ENCODE data around the gene FKBP6. TPM values are rescaled to one million over a fixed set of nuclear protein-coding genes. Genes with fewer than 3 reads are reported as not detected.
"Not testable (repeated sequence)": the region's sequence is repeated elsewhere in the genome, so short reads cannot be mapped to it uniquely, and the experiment has no call there.

Gene FKBP6
- polyA plus RNA-seq, 1 experiment = not detected

DNA sequence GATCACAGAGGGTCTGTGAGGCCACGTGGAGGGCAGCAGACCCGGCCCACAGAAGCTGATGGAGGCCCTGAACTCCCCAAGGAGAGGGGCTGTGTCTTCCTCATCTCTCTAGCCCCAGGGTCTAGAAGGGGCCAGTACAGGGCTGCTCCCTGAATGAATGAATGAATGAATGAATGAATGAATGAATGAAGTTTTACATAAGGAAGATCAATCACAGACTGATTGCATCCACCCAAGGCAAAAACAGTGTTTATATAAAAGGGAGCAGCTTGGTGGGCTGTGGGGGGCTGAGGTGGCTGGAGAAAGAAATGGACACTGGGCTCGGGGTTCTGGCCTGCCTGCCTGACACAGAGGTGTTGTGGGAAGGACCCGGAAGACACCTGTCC, 14.4 kb upstream of the FKBP6 start:
- POLR2A ChIA-PET = no interaction called here
- TF ChIP-seq, protein P1, sequence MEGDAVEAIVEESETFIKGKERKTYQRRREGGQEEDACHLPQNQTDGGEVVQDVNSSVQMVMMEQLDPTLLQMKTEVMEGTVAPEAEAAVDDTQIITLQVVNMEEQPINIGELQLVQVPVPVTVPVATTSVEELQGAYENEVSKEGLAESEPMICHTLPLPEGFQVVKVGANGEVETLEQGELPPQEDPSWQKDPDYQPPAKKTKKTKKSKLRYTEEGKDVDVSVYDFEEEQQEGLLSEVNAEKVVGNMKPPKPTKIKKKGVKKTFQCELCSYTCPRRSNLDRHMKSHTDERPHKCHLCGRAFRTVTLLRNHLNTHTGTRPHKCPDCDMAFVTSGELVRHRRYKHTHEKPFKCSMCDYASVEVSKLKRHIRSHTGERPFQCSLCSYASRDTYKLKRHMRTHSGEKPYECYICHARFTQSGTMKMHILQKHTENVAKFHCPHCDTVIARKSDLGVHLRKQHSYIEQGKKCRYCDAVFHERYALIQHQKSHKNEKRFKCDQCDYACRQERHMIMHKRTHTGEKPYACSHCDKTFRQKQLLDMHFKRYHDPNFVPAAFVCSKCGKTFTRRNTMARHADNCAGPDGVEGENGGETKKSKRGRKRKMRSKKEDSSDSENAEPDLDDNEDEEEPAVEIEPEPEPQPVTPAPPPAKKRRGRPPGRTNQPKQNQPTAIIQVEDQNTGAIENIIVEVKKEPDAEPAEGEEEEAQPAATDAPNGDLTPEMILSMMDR (IDR thresholded peaks at IDR 0.05; ENCODE audit: insufficient read depth, low read depth, low read length) = no peak
- Histone ChIP-seq H3K27me3 (ENCODE audit: control insufficient read depth, insufficient read depth, low read length) (no peaks in the 10 kb centered on the region), H3K4me3 (ENCODE audit: low read depth, low read length) (no peak overlapping the region), H3K36me3 (ENCODE audit: control insufficient read depth, insufficient read depth, low read length) (no peaks in the 10 kb centered on the region)
- CTCF ChIA-PET = interaction anchor here (0.6 to 0.9 kb wide), 2 partner anchors 11 to 123 kb away, joined by 3 to 4 read pairs; no protein-coding TSS in a partner anchor
- DNase-seq (ENCODE audit: low read depth) = no peak

DNA sequence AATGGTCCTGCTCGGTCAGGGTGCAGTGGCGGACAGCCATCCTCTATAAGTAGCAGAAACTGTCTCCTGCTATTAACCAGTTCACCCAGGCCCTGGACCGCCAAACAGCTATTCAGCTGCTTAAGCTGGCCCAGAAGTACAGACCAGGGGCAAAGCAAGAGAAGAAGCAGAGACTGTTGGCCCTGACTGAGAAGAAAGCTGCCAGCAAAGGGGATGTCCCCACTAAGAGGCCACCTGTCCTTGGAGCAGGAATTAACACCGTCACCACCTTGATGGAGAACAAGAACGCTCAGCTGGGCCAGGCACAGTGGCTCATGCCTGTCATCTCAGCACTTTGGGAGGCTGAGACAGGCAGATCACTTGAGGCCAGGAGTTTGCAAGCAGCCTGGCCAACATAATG, 13.7 kb upstream of the FKBP6 start:
- no peak for DNase-seq (ENCODE audit: low read depth)
- TF ChIP-seq, protein P1 (IDR thresholded peaks at IDR 0.05; ENCODE audit: insufficient read depth, low read depth, low read length) = no peak
- H3K27me3 ChIP-seq (ENCODE audit: control insufficient read depth, insufficient read depth, low read length) = no peaks in the 10 kb centered on the region
- CTCF ChIA-PET = interaction anchor here (0.9 to 1.5 kb wide), 2 partner anchors 37 to 122 kb away, joined by 3 to 4 read pairs; no protein-coding TSS in a partner anchor
- no peaks in the 10 kb centered on the region for H3K36me3 ChIP-seq (ENCODE audit: control insufficient read depth, insufficient read depth, low read length)
- H3K4me3 ChIP-seq (ENCODE audit: low read depth, low read length) = no peak overlapping the region
- POLR2A ChIA-PET = no interaction called here

- CTCF ChIA-PET = interaction anchor here (1.5 kb wide), 1 partner anchor 26 kb away, joined by 6 read pairs; no protein-coding TSS in a partner anchor
- no peak for DNase-seq (ENCODE audit: low read depth)
- Histone ChIP-seq H3K4me3 (ENCODE audit: low read depth, low read length) (no peak overlapping the region), H3K27me3 (ENCODE audit: control insufficient read depth, insufficient read depth, low read length) (no peaks in the 10 kb centered on the region; the same call in 1 of the 2 replicates), H3K36me3 (ENCODE audit: control insufficient read depth, insufficient read depth, low read length) (no peaks in the 10 kb centered on the region)
- POLR2A ChIA-PET = no interaction called here
- TF ChIP-seq, protein P1 (IDR thresholded peaks at IDR 0.05; ENCODE audit: insufficient read depth, low read depth, low read length) = no peak
These were observed 11.4 kb upstream of the FKBP6 start for GRCh38 chr7:73316521-73316920.

DNA sequence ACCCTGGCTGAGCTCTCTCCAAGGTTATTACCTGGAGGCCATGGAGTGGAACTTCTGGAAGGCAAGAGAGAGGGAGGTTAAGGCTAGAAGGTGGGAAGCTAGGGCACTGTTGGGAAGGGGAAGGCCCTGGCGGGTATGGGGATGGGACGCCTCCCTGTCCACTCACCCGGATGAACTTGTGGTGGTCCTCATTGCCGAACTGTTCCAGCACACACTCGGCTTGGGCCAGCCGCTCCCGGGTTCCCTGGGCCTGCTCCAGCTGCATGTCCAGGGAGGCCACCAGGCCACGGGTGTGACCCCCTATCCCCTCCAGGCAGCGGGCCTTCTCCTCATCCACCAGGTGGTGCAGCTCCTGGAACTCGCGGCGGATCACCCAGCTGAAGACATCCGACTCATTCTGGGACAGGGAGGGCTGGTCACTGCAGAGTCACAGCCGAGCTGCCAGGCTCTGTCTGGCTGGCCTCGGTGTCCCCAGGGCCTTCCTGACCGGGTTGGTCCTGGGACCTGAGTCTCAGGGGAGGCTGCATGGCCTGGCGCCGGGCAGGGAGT, 9.2 kb upstream of the FKBP6 start:
- CTCF ChIA-PET; DNase-seq (ENCODE audit: low read depth); H3K4me3 ChIP-seq (ENCODE audit: low read depth, low read length); H3K36me3 ChIP-seq (ENCODE audit: control insufficient read depth, insufficient read depth, low read length); POLR2A ChIA-PET; H3K27me3 ChIP-seq (ENCODE audit: control insufficient read depth, insufficient read depth, low read length): not testable (repeated sequence)

GRCh38 chr7:73319541-73319940, 8.4 kb upstream of the FKBP6 start:
- DNase-seq (ENCODE audit: low read depth); H3K4me3 ChIP-seq (ENCODE audit: low read depth, low read length); POLR2A ChIA-PET; H3K27me3 ChIP-seq (ENCODE audit: control insufficient read depth, insufficient read depth, low read length); H3K36me3 ChIP-seq (ENCODE audit: control insufficient read depth, insufficient read depth, low read length); CTCF ChIA-PET: not testable (repeated sequence)

- POLR2A ChIA-PET; H3K27me3 ChIP-seq (ENCODE audit: control insufficient read depth, insufficient read depth, low read length); H3K36me3 ChIP-seq (ENCODE audit: control insufficient read depth, insufficient read depth, low read length); DNase-seq (ENCODE audit: low read depth); H3K4me3 ChIP-seq (ENCODE audit: low read depth, low read length): not testable (repeated sequence)
- CTCF ChIA-PET = interaction anchor here (0.7 kb wide), 1 partner anchor 13 kb away, joined by 3 read pairs; no protein-coding TSS in a partner anchor
These were observed 8.0 kb upstream of the FKBP6 start for GRCh38 chr7:73320009-73320408.

- H3K4me3 ChIP-seq (ENCODE audit: low read depth, low read length); POLR2A ChIA-PET; DNase-seq (ENCODE audit: low read depth); H3K36me3 ChIP-seq (ENCODE audit: control insufficient read depth, insufficient read depth, low read length); H3K27me3 ChIP-seq (ENCODE audit: control insufficient read depth, insufficient read depth, low read length): not testable (repeated sequence)
- CTCF ChIA-PET = interaction anchor here (0.6 to 3.0 kb wide), 16 partner anchors 10 to 411 kb away, joined by 3 to 32 read pairs (median 4); no protein-coding TSS in a partner anchor
These were observed 4.4 kb upstream of the FKBP6 start for GRCh38 chr7:73323434-73324080.
